GM12873 (cell line): ENCODE measurements around the gene LSM5.

Experiments
- CTCF ChIP-seq: IDR thresholded peaks from 2 replicates; pipeline ENCODE4 v1.5.1; 2012; ENCODE audit warnings: low read depth, mild to moderate bottlenecking, moderate library complexity, low read length, control low read depth; ENCODE audit not compliant: insufficient read depth; ENCODE audit errors: missing control alignments

Gene LSM5

GRCh38 chr7:32481921-32482320, 8.3 kb downstream of the LSM5 start:
- TF ChIP-seq CTCF, result no peak

- no peak for TF ChIP-seq CTCF
These were observed 9.0 kb downstream of the LSM5 start for GRCh38 chr7:32481176-32481575.

GRCh38 chr7:32479574-32480200, 10.5 kb downstream of the LSM5 start:
- TF ChIP-seq CTCF, result peak; percentile 87

GRCh38 chr7:32477649-32477980, 12.6 kb downstream of the LSM5 start:
- TF ChIP-seq CTCF, result no peak

GRCh38 chr7:32476816-32477648, 13.1 kb downstream of the LSM5 start:
- TF ChIP-seq CTCF, result no peak

GRCh38 chr7:32474008-32474407, 16.2 kb downstream of the LSM5 start:
- TF ChIP-seq CTCF, result no peak

- TF ChIP-seq CTCF, result no peak
These were observed 18.2 kb downstream of the LSM5 start for GRCh38 chr7:32472015-32472414.
